HG02870 (cell line): ENCODE measurements around the gene RHOT1.

Experiments
- ATAC-seq: cut with Tn5 transposase; IDR thresholded peaks from one replicate; pipeline ENCODE4 v1.9.1; 2021; ENCODE audit warnings: mild to moderate bottlenecking, moderate library complexity; ENCODE audit not compliant: unreplicated experiment

RHOT1 gene

GRCh38 chr17:32266389-32267301 lies 124.3 kb downstream of the RHOT1 start:
- ATAC-seq, result no peak

GRCh38 chr17:32267690-32268205 lies 125.4 kb downstream of the RHOT1 start:
- ATAC-seq, result no peak

- ATAC-seq, result no peak
Measured at GRCh38 chr17:32268734-32269288, 126.5 kb downstream of the RHOT1 start.

GRCh38 chr17:32269377-32269776 lies 127.1 kb downstream of the RHOT1 start:
- ATAC-seq, result no peak

GRCh38 chr17:32271844-32272243 lies 129.5 kb downstream of the RHOT1 start:
- ATAC-seq, result no peak

GRCh38 chr17:32274101-32274500 lies 131.8 kb downstream of the RHOT1 start:
- no peak for ATAC-seq

GRCh38 chr17:32274643-32275042 lies 132.3 kb downstream of the RHOT1 start:
- ATAC-seq, result no peak
